ENCODE results near the gene CXCL1.

- TF ChIP-seq SUZ12 (IDR thresholded peaks at IDR 0.05; ENCODE audit: extremely low read depth, insufficient read depth, insufficient read length), result no peak
- no peak for TF ChIP-seq YY1 (IDR thresholded peaks at IDR 0.05; ENCODE audit: insufficient read depth, insufficient read length)
These were observed 46.8 kb upstream of the CXCL1 start for GRCh38 chr4:73822389-73822788.
